ENCODE data around the gene MTMR6.

GRCh38 chr13:25225970-25226369, 61.3 kb downstream of the MTMR6 start:
- TF ChIP-seq CTCF (IDR thresholded peaks at IDR 0.05; ENCODE audit: low read length), result no peak
- TF ChIP-seq EZH2 (optimal IDR thresholded peaks at IDR 0.05; ENCODE audit: low read depth, low read length), result no peak

Measured in MM.1S (cell line).